GM12874 (cell line): ENCODE measurements around the gene LYPD1.

Source experiments
- TF ChIP-seq, protein P1 (sequence below): IDR thresholded peaks from 2 replicates; pipeline ENCODE4 v1.5.1; 2011; ENCODE audit warnings: low read depth, mild to moderate bottlenecking, control low read depth, low read length, moderate library complexity; ENCODE audit not compliant: insufficient read depth

Gene LYPD1

DNA sequence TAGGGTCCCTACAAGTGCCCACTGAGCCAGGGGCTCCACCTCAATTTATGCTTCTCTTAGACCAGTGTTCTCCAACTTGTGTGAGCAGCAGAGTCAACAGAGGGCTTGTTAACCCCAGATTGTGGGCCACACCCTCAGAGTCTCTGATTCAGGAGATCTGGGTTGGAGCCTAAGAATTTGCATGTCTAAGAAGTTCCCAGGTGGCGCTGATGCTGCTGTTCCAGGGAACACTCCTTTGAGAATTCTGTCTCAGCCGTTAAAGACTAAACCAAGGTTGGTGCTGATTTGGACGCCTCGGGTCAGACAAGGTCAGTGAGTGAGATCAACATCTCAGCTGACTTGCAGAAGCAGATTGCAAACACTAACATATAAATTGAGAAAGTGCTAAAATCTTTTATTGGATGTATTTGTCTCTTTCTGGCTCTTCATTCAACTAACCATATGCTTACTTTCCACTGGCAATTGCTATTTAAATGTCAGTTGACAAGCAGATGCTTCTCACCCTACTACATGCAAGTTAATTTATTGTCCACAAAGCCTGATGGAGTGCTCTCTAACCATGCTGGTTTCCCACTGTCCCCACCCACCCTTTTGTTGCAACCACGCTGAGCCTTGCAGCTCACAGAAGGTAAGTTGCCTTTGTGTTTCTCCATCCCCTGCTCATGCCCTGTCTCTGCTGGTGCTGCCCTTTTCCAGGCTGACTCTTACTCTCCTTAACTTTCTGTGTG lies 31.5 kb downstream of the LYPD1 start:
- TF ChIP-seq, protein P1, sequence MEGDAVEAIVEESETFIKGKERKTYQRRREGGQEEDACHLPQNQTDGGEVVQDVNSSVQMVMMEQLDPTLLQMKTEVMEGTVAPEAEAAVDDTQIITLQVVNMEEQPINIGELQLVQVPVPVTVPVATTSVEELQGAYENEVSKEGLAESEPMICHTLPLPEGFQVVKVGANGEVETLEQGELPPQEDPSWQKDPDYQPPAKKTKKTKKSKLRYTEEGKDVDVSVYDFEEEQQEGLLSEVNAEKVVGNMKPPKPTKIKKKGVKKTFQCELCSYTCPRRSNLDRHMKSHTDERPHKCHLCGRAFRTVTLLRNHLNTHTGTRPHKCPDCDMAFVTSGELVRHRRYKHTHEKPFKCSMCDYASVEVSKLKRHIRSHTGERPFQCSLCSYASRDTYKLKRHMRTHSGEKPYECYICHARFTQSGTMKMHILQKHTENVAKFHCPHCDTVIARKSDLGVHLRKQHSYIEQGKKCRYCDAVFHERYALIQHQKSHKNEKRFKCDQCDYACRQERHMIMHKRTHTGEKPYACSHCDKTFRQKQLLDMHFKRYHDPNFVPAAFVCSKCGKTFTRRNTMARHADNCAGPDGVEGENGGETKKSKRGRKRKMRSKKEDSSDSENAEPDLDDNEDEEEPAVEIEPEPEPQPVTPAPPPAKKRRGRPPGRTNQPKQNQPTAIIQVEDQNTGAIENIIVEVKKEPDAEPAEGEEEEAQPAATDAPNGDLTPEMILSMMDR: no peak

DNA sequence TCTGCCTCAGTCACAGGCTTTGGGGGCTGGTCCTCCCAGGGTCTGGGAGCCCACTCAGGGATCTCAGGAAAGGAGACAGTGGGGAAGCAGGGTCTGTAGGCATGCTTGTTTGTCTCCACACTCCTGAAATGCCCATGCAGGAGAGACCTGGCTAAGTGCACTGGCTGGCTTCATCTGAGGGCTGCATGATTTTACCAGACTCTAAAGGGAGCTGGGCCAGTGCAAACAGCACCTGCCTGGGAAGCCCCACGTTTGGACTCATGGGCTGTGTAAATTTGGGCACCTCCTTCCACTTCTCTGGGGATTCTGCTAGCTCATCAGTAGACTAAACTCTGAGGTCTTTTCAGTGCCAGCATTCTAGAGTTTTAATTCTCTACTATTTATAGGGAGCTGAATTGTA lies 33.7 kb downstream of the LYPD1 start:
- TF ChIP-seq, protein P1: no peak

DNA sequence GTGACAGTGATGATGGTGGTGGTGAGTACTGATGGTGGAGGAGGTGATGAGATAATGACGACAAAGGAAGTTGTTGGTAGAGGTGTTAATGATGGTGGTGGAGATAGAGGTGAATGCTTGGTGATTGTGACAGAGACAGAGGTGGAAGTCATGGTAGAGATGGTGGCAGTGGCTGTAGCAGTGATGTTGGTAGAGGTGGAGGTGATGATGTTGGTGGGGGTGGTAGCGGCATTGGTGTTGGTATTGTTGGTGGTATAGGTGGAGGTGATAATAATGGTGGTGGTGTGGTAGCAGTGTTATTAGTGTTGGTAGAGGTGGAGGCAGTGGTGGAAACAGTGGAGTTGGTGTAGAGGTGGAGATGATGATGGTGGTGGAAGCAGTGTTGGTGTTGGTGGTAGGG lies 36.4 kb downstream of the LYPD1 start:
- TF ChIP-seq, protein P1: no peak

DNA sequence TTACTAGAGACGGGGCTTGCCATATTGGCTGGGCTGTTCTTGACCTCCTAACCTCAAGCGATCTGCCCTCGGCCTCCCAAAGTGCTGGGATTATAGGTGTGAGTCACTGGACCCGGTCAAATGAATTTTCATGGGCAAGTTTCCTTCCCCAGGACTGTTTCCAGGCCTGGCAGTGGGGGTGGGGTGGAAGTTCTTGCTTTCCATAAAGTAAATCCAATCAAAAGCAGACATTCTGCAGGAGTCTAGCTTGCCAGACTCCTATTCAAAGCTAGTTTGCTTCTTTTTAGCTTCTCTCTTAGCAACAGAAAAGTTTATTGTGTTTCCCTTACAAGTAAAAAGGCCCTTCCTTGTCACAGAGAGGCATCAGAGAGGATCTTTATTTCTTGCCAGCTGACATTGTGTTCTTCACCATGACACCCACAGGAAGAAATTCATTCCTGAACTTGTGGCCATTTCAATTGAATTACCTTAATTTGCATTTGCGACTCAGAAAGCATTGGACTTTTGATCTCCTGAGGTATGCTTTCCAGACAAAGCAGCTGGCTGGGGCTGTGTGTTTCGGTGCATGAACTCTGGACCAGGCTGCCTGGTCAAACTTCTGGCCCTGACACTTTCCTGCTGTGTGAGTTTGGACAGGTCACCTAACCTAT lies 37.9 kb downstream of the LYPD1 start:
- TF ChIP-seq, protein P1: no peak

DNA sequence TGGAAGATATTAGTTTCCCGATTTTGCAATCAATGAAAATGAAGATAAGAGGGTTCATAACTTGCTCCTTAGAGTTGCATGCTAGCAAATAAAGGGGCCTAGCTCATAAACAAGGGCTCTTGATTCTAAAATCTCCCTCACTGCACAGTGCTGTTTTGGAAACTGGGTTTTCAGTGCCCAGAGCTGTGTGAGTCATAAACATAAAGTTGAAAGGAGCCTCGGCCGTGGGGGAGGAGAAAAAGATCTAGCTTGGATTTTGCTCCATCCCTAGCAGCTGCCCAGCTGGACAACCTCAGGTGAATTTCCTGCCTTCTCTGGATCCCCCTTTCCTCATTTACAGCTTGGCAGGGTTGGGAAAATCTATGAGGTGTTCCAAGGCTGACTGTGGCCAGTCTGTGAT lies 42.5 kb downstream of the LYPD1 start:
- TF ChIP-seq, protein P1: no peak

DNA sequence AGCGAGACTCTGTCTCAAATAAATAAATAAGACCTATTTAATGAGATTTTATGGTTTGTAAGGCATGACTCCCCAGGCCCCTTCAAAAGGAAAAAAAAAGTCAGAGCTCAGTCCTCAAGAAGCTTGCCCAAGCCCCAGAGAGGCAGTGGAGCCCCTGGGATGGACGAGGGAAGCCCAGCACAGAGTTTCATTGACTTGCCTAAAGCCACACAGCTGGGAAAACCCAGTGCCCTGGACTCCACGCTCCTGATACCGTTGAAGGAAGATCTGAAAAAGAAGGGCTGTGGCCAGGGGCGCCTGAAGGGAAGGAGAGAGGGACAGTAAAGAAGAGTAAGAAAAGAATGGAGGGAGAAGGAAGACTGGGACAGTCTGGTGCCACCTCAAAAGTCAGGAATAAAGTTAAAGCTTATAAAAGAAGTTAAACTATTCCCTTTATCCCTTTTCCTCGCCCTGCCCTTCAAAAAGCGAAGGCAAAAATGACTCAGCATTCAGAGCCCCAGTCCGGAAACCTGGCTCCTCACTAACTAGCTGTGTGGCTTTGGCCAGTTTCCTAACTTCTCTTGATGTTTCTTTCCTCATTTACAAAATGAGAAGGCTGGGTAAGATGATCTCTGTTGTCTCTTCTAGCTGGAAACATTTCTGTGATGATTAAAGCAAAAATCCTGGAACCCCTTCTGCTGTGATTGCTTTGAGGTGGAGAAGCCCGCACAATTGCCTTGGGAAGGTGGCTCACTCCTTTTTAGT lies 46.7 kb downstream of the LYPD1 start:
- TF ChIP-seq, protein P1: no peak

DNA sequence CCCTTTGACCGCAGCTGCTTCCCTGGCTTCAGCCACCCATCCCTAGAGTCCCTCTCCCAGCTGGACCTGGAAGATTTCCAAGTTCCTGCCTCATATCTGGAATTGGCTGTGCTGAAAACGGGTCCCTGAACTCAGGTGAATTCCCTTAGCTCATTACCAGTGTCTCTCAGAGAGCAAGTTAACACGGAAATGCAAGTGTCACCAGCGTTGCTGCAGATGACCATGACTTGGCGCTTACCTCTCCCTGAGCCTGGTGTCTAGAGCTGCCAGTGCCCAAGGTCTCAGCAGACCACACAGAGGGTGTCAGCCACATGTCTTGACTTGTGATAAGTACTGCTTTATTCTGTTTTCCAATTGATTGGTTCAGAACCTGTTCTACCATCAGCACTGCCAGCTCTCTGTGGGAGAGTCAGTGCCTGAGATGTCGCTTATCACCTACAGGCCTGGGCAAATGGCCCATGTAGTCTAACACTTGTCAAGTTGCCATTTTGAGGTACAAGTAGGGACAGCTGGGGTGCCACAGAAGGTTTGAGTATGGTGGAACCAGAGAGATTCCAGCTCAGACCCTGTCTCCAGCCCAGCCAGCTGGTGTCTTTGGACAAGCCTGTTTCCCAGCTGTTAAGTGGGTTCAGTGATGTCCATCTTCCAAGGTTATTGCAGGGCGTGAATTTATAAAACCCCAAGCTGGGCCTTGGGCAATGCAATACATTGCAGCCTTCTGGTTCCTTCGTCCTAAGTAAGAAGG lies 48.7 kb downstream of the LYPD1 start:
- TF ChIP-seq, protein P1: no peak
